ENCODE data around the gene FRMD4A. TPM values are rescaled to one million over a fixed set of nuclear protein-coding genes. Genes with fewer than 3 reads are reported as not detected.

FRMD4A gene
- polyA plus RNA-seq, 1 of the 3 experiments (the other 2 are of a cell fraction), result 37.7 TPM

- Histone ChIP-seq H3K4me3 (ENCODE audit: low read depth in 2 of 2, low read length in 1 of 2) (no peak overlapping the region), H3K27ac (ENCODE audit: low read depth in 2 of 2, low read length in 1 of 2) (no peak overlapping the region), H4K20me1 (ENCODE audit: insufficient read depth) (no peaks in the 10 kb centered on the region), H3K9ac (no peak overlapping the region), H3K9me2 (no peaks in the 10 kb centered on the region), H3K79me2 (ENCODE audit: insufficient read depth) (no peaks in the 10 kb centered on the region), H3K9me3 (no peaks in the 10 kb centered on the region), H3K27me3 (ENCODE audit: insufficient read depth) (peaks cover 11% of the 10 kb centered on the region; the same call in 1 of the 2 replicates), H3K4me2 (no peak overlapping the region), H3K36me3 (replicated peaks in 1 of 2; ENCODE audit: control insufficient read depth in 1 of 2, insufficient read depth in 2 of 2, low read length in 1 of 2) (no peaks in the 10 kb centered on the region), H3K4me1 (ENCODE audit: control insufficient read depth in 1 of 2, insufficient read depth in 2 of 2, low read depth in 1 of 2, low read length in 1 of 2) (no peaks in the 10 kb centered on the region), H2AFZ (ENCODE audit: low read depth) (no peak overlapping the region), H3F3A (replicated peaks; ENCODE audit: insufficient read depth) (no peaks in the 10 kb centered on the region)
- no peak for DNase-seq
- WGBS (ENCODE audit: low lambda C conversion rate), result 22% methylated on average over 2 of the region's 2 CpGs
- POLR2A ChIA-PET, result no interaction called here
- CTCF ChIA-PET, result interaction anchor here (1.3 kb wide), 1 partner anchor 8 kb away, joined by 5 read pairs; no protein-coding TSS in a partner anchor
- TF ChIP-seq ELF1 (IDR thresholded peaks at IDR 0.05) (no peak), USF1 (IDR thresholded peaks at IDR 0.05; ENCODE audit: borderline replicate concordance, low read depth) (no peak), MAX (IDR thresholded peaks at IDR 0.05; ENCODE audit: low read depth) (no peak), TEAD4 (IDR thresholded peaks at IDR 0.05; ENCODE audit: borderline replicate concordance, insufficient read depth) (no peak), JUND (IDR thresholded peaks at IDR 0.05) (no peak), YY1 (IDR thresholded peaks at IDR 0.05; ENCODE audit: low read depth) (no peak), EP300 (IDR thresholded peaks at IDR 0.05; ENCODE audit: borderline replicate concordance in 1 of 2, low read depth in 1 of 2, low read length in 1 of 2) (no peak), RAD21 (IDR thresholded peaks at IDR 0.05; ENCODE audit: low read length) (no peak), GABPA (IDR thresholded peaks at IDR 0.05; ENCODE audit: low read depth) (no peak), PBX3 (IDR thresholded peaks at IDR 0.05) (no peak), TAF1 (IDR thresholded peaks at IDR 0.05; ENCODE audit: borderline replicate concordance, low read depth, low read length) (no peak), RFX5 (IDR thresholded peaks at IDR 0.05; ENCODE audit: low read length) (no peak), SMC3 (IDR thresholded peaks at IDR 0.05; ENCODE audit: low read depth, low read length) (no peak), TCF12 (IDR thresholded peaks at IDR 0.05) (no peak), GATA2 (CRISPR knock-in tag; IDR thresholded peaks at IDR 0.05) (no peak), CHD2 (IDR thresholded peaks at IDR 0.05; ENCODE audit: low read length, partially characterized antibody) (no peak), IRF3 (IDR thresholded peaks at IDR 0.05; ENCODE audit: low read depth, low read length) (no peak), USF2 (IDR thresholded peaks at IDR 0.05; ENCODE audit: borderline replicate concordance, low read depth, low read length) (no peak), FOXJ3 (CRISPR knock-in tag; IDR thresholded peaks at IDR 0.05) (no peak)
These were observed 138.0 kb downstream of the FRMD4A start for GRCh38 chr10:14192746-14193145.
